Measurements from ENCODE around the gene AKAP7.

Gene AKAP7

GRCh38 chr6:131197716-131198115 lies 62.4 kb downstream of the AKAP7 start:
- no peak overlapping the region for H3K4me2 ChIP-seq (ENCODE audit: low read length)

GRCh38 chr6:131199568-131200272 lies 64.5 kb downstream of the AKAP7 start:
- Histone ChIP-seq H3K27me3 (ENCODE audit: control insufficient read depth, insufficient read depth, low read length) (no peaks in the 10 kb centered on the region), H3K4me2 (ENCODE audit: low read length) (no peak overlapping the region), H3K79me2 (no peaks in the 10 kb centered on the region), H3K9me3 (ENCODE audit: control insufficient read depth, low read length) (no peaks in the 10 kb centered on the region), H3K36me3 (ENCODE audit: control insufficient read depth, insufficient read depth, low read length) (no peaks in the 10 kb centered on the region), H3K9ac (no peak overlapping the region), H2AFZ (no peak overlapping the region), H3K27ac (no peak overlapping the region), H3K4me1 (no peaks in the 10 kb centered on the region), H3K4me3 (ENCODE audit: low read depth, low read length) (no peak overlapping the region)
- TF ChIP-seq, protein P1, sequence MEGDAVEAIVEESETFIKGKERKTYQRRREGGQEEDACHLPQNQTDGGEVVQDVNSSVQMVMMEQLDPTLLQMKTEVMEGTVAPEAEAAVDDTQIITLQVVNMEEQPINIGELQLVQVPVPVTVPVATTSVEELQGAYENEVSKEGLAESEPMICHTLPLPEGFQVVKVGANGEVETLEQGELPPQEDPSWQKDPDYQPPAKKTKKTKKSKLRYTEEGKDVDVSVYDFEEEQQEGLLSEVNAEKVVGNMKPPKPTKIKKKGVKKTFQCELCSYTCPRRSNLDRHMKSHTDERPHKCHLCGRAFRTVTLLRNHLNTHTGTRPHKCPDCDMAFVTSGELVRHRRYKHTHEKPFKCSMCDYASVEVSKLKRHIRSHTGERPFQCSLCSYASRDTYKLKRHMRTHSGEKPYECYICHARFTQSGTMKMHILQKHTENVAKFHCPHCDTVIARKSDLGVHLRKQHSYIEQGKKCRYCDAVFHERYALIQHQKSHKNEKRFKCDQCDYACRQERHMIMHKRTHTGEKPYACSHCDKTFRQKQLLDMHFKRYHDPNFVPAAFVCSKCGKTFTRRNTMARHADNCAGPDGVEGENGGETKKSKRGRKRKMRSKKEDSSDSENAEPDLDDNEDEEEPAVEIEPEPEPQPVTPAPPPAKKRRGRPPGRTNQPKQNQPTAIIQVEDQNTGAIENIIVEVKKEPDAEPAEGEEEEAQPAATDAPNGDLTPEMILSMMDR (IDR thresholded peaks at IDR 0.05): peak; percentile 14

More at GRCh38 chr6:131197716-131198115, 62.4 kb downstream of the AKAP7 start:
- no peak overlapping the region for H3K4me3 ChIP-seq (ENCODE audit: low read depth, low read length)
- H3K79me2 ChIP-seq: no peaks in the 10 kb centered on the region
- H3K4me1 ChIP-seq: no peaks in the 10 kb centered on the region
- H3K27me3 ChIP-seq (ENCODE audit: control insufficient read depth, insufficient read depth, low read length): no peaks in the 10 kb centered on the region
- no peak overlapping the region for H3K9ac ChIP-seq
- no peak overlapping the region for H2AFZ ChIP-seq
- no peak overlapping the region for H3K27ac ChIP-seq
- H3K9me3 ChIP-seq (ENCODE audit: control insufficient read depth, low read length): no peaks in the 10 kb centered on the region
- no peaks in the 10 kb centered on the region for H3K36me3 ChIP-seq (ENCODE audit: control insufficient read depth, insufficient read depth, low read length)
- TF ChIP-seq, protein P1 (IDR thresholded peaks at IDR 0.05): no peak

DNA sequence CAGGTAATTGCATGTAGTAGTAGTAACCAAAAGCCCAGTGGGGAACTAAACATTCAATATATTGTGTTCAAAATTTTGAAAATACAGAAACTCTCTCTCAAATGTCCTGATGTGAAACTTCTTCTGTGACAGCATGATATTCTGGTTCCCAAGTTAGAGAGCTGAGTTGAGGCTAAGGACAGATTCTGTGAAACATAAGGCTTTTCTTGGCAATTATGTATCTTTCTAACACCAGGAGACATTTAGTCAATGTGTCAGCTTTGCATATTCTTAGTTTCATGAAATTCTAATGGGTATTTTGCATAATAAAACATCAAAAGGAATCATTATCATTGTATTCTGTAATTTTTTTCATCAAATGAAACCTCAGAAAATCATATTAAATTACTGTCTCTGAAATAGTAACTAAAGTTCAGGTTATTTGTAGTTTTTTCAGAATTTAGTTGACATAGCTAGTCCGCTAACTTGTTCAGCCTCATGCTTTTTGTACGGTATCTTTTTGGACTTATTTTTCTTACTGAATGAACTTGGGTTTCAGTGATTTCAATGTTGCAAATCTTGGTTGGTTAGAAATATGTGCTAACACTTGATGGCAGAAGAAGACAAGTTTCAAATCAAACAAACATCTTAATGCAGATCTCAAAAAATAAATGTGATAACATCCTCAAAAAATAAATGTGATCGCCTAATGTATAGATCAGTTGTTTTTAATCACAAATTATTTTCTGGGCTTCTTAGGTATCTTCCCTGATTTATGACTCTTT lies 70.4 kb downstream of the AKAP7 start:
- H3K9ac ChIP-seq: no peak overlapping the region
- H3K27me3 ChIP-seq (ENCODE audit: control insufficient read depth, insufficient read depth, low read length): no peaks in the 10 kb centered on the region
- H3K4me3 ChIP-seq (ENCODE audit: low read depth, low read length): no peak overlapping the region
- H3K79me2 ChIP-seq: no peaks in the 10 kb centered on the region
- no peaks in the 10 kb centered on the region for H3K9me3 ChIP-seq (ENCODE audit: control insufficient read depth, low read length)
- H3K27ac ChIP-seq: no peak overlapping the region
- TF ChIP-seq, protein P1 (IDR thresholded peaks at IDR 0.05): no peak
- H3K4me2 ChIP-seq (ENCODE audit: low read length): no peak overlapping the region
- H3K4me1 ChIP-seq: no peaks in the 10 kb centered on the region
- H2AFZ ChIP-seq: no peak overlapping the region
- no peaks in the 10 kb centered on the region for H3K36me3 ChIP-seq (ENCODE audit: control insufficient read depth, insufficient read depth, low read length)

DNA sequence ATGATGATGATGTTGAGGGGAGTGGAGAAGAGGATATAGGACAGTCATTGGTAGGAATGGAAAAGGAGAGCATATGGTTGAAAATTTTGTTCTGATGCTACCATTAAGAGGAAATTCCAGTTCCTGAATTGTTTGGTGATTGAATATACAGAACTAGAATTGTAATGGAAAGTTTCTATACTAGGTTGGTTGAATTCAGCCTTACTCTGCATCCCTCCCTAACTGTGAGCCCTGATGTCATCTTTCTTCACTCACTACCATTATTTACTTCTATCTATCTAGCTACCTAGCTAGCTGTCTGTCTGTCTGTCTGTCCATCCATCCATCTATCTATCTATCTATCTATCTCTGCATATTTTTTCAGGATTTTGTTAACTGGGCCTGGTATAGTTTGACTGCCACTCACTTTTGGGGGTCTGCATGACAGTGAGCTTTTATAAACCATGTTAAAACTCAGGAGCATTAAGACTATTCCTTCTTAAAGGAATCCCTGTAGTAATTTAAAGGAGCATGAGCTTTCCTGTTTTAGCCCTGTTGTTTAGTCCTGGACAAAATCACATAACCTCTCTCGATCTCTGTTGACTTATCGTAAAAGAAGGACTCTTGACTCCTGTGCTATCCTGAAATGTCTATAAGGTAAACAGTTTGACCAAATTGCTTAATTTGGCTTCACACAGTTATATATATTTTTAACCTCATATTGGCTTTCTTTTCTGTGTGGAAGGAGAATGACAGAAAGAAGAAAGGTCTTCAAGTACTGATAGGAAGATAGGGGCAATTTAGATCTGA lies 71.4 kb downstream of the AKAP7 start:
- Histone ChIP-seq H3K9me3 (ENCODE audit: control insufficient read depth, low read length) (no peaks in the 10 kb centered on the region), H3K27me3 (ENCODE audit: control insufficient read depth, insufficient read depth, low read length) (no peaks in the 10 kb centered on the region), H3K4me3 (ENCODE audit: low read depth, low read length) (no peak overlapping the region), H3K4me1 (no peaks in the 10 kb centered on the region), H3K9ac (no peak overlapping the region), H3K79me2 (no peaks in the 10 kb centered on the region), H3K4me2 (ENCODE audit: low read length) (no peak overlapping the region), H3K27ac (no peak overlapping the region), H3K36me3 (ENCODE audit: control insufficient read depth, insufficient read depth, low read length) (no peaks in the 10 kb centered on the region), H2AFZ (no peak overlapping the region)
- TF ChIP-seq, protein P1 (IDR thresholded peaks at IDR 0.05): no peak

All from parathyroid adenoma (tissue), 2 donors.